Body of pancreas (tissue), 4 donors: ENCODE results near the gene OR52H1. TPM values are rescaled to one million over a fixed set of nuclear protein-coding genes. Genes with fewer than 3 reads are reported as not detected.

Source experiments
- ATAC-seq: fragments of 150-250 bp; one replicate; pipeline ENCODE4 v1.9.1; 2016
- DNase-seq, 4 donors: peaks; one replicate each; pipeline ENCODE4 v3.0.0-alpha.2; 2019
- H3K27ac ChIP-seq, 4 donors: fragments of 200-600 bp; sonication (generic); 1 replicate in 3 of 4; 2 replicates in 1 of 4; pipeline versions ENCODE4 v1.5.1 to v1.6.1; 2016 to 2019; ENCODE audit warnings: mild to moderate bottlenecking in 1 of 4, mixed read lengths in 1 of 4, moderate library complexity in 1 of 4
- H3K27me3 ChIP-seq, 2 donors: fragments of 200-600 bp; sonication (generic); one replicate each; pipeline ENCODE4 v1.6.0; 2016; ENCODE audit warnings: mild to moderate bottlenecking in 1 of 2
- H3K36me3 ChIP-seq, 2 donors: fragments of 200-600 bp; sonication (generic); replicated peaks in 1 of 2; 2 replicates each; pipeline ENCODE4 v1.5.1; 2016; ENCODE audit warnings: low read depth in 2 of 2; ENCODE audit not compliant: insufficient read depth in 1 of 2
- H3K4me1 ChIP-seq: fragments of 200-600 bp; sonication (generic); one replicate; pipeline ENCODE4 v1.6.0; 2016
- H3K4me3 ChIP-seq, 2 donors: fragments of 200-600 bp; sonication (generic); 1 replicate in 1 of 2; 2 replicates in 1 of 2; pipeline ENCODE4 v1.5.1; 2016 to 2019
- H3K9me3 ChIP-seq, 3 donors: fragments of 200-600 bp; sonication (generic); 1 replicate in 2 of 3; 2 replicates in 1 of 3; pipeline ENCODE4 v1.5.1; 2016
- CTCF ChIP-seq, 7 experiments: fragments of 450-650 bp in 4 of 7; fragments of 200-600 bp in 3 of 7; sonication (generic) in 3 of 7; IDR thresholded peaks; one replicate each; pipeline ENCODE4 v1.5.1; 2016 to 2019; ENCODE audit warnings: antibody characterized with exemption in 7 of 7
- POLR2A ChIP-seq, 3 donors: fragments of 450-650 bp; IDR thresholded peaks; one replicate each; pipeline ENCODE4 v1.6.1; 2016; ENCODE audit warnings: antibody characterized with exemption in 3 of 3, mild to moderate bottlenecking in 2 of 3
- WGBS, 2 donors: methylation state at CpG; one replicate each; pipeline ENCODE4 v1.1.5; 2017; 5-methylcytosine and 5-hydroxymethylcytosine counted together
- intact Hi-C: fragments of 100-400 bp; cut with DNase I; formaldehyde crosslinking; loops from one replicate; pipeline ENCODE4 v1.15.1; 2023
- total RNA-seq, 2 donors: library from RNA; depleted of rRNA; stranded (reverse); fragments of >200 nt; gene quantifications; one replicate each; pipeline ENCODE4 v1.1.0, GENCODE V29; 2016

Gene OR52H1
- total RNA-seq, 2 donors from 2014 or later = 0.78 to 5.9 TPM

- DNase-seq (no peak), ATAC-seq (no peak)
- TF ChIP-seq POLR2A (IDR thresholded peaks at IDR 0.05) (no peak), CTCF (IDR thresholded peaks at IDR 0.05) (no peak)
- Histone ChIP-seq H3K27me3 (no peaks in the 10 kb centered on the region), H3K9me3 (no peaks in the 10 kb centered on the region), H3K27ac (no peak overlapping the region), H3K4me3 (no peak overlapping the region), H3K4me1 (no peaks in the 10 kb centered on the region), H3K36me3 (no peaks in the 10 kb centered on the region)
- intact Hi-C loops = no loop called here
Observed at GRCh38 chr11:5553343-5553742, 5.0 kb upstream of the OR52H1 start.

GRCh38 chr11:5550440-5551095 lies 2.2 kb upstream of the OR52H1 start:
- DNase-seq = no peak

DNA sequence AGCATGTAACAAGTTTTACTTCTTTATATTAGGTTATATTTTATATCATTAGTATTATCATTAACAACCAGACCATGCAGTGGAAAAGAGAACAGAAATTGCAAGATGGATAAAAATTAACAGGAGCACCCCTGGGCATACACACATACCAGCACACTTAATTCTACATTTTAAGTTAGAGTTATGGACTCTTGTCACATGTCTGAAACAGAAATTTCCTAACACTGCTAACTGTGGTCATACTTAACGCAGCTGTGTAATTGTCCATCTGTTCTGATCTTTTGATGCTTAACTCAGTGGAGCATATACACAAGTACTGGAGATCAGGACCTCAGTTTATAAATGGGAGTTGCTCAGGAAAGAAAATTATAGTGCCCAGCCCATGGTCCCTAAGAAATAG lies 358 bp downstream of the OR52H1 start:
- TF ChIP-seq POLR2A (IDR thresholded peaks at IDR 0.05) (no peak), CTCF (IDR thresholded peaks at IDR 0.05) (no peak)
- ATAC-seq (no peak), DNase-seq (no peak)
- H3K27ac ChIP-seq = no peak overlapping the region
- H3K4me1 ChIP-seq = no peaks in the 10 kb centered on the region
- no peaks in the 10 kb centered on the region for H3K36me3 ChIP-seq
- intact Hi-C loops = no loop called here
- H3K27me3 ChIP-seq = no peaks in the 10 kb centered on the region
- 88 to 94% methylated on average over 1 of the region's 1 CpG for WGBS, 2 donors
- H3K9me3 ChIP-seq = no peaks in the 10 kb centered on the region
- no peak overlapping the region for H3K4me3 ChIP-seq

More at GRCh38 chr11:5550440-5551095, 2.2 kb upstream of the OR52H1 start:
- H3K4me1 ChIP-seq = no peaks in the 10 kb centered on the region
- WGBS, 2 donors = 75 to 80% methylated on average over 5 of the region's 5 CpGs
- no peak overlapping the region for H3K4me3 ChIP-seq
- H3K36me3 ChIP-seq = no peaks in the 10 kb centered on the region
- TF ChIP-seq POLR2A (IDR thresholded peaks at IDR 0.05) = no peak
- ATAC-seq = no peak
- no peaks in the 10 kb centered on the region for H3K27me3 ChIP-seq
- intact Hi-C loops = no loop called here
- no peak overlapping the region for H3K27ac ChIP-seq
- H3K9me3 ChIP-seq = no peaks in the 10 kb centered on the region

DNA sequence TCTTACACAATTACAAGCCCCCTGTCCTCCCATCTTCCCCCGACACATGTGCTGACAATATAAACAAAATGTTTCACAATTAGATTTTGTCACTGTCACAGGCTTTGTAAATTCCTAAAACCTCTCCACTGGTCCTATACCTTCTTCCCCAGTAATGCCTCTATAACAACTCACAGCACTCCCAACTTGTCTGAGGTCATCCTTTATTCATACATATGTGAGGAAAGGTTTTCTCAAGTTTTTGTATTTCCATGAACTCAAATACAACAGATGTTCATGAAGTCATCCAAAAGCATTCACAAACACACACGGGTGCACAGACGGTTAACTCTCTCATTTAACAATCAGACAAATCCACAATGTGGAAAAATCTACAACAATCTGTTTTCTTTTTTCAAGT lies 1.9 kb downstream of the OR52H1 start:
- Histone ChIP-seq H3K4me3 (no peak overlapping the region), H3K4me1 (no peaks in the 10 kb centered on the region), H3K36me3 (no peaks in the 10 kb centered on the region), H3K27me3 (no peaks in the 10 kb centered on the region), H3K27ac (no peak overlapping the region), H3K9me3 (no peaks in the 10 kb centered on the region)
- intact Hi-C loops = no loop called here
- no peak for DNase-seq
- no peak for ATAC-seq
- 61 to 62% methylated on average over 3 of the region's 3 CpGs for WGBS, 2 donors
- TF ChIP-seq POLR2A (IDR thresholded peaks at IDR 0.05) = no peak
- no peak for TF ChIP-seq CTCF (IDR thresholded peaks at IDR 0.05)

GRCh38 chr11:5541427-5541826 lies 6.9 kb downstream of the OR52H1 start:
- Histone ChIP-seq H3K4me3 (no peak overlapping the region), H3K27ac (no peak overlapping the region), H3K4me1 (no peaks in the 10 kb centered on the region), H3K9me3 (no peaks in the 10 kb centered on the region), H3K36me3 (no peaks in the 10 kb centered on the region), H3K27me3 (no peaks in the 10 kb centered on the region)
- WGBS, 2 donors = 20 to 24% methylated on average over 1 of the region's 1 CpG
- no peak for DNase-seq
- intact Hi-C loops = no loop called here
- no peak for ATAC-seq
- TF ChIP-seq POLR2A (IDR thresholded peaks at IDR 0.05) (no peak), CTCF (IDR thresholded peaks at IDR 0.05) (no peak)
